22Rv1 (cell line): ENCODE data around the gene GHRH.

Source experiments
- H3K27ac ChIP-seq: fragments of 450-650 bp; 2 replicates; pipeline ENCODE4 v1.5.1; 2017
- CTCF ChIP-seq: fragments of 450-650 bp; IDR thresholded peaks from 2 replicates; pipeline ENCODE4 v1.5.1; 2017; ENCODE audit warnings: mild to moderate bottlenecking
- ZFX ChIP-seq: fragments of 450-650 bp; IDR thresholded peaks from 2 replicates; pipeline ENCODE4 v1.6.1; 2017; ENCODE audit warnings: antibody characterized with exemption, borderline replicate concordance

GHRH gene

GRCh38 chr20:37243937-37244571 lies 17.6 kb downstream of the GHRH start:
- TF ChIP-seq CTCF (no peak), ZFX (no peak)
- no peak overlapping the region for H3K27ac ChIP-seq

- TF ChIP-seq ZFX (no peak), CTCF (no peak)
- H3K27ac ChIP-seq: no peak overlapping the region
Observed at GRCh38 chr20:37243076-37243936, 18.3 kb downstream of the GHRH start.

- TF ChIP-seq ZFX: no peak
- TF ChIP-seq CTCF: no peak
- no peak overlapping the region for H3K27ac ChIP-seq
Observed at GRCh38 chr20:37242503-37242902, 19.1 kb downstream of the GHRH start.

- H3K27ac ChIP-seq: no peak overlapping the region
- TF ChIP-seq ZFX: no peak
- no peak for TF ChIP-seq CTCF
Observed at GRCh38 chr20:37240337-37241067, 21.1 kb downstream of the GHRH start.

GRCh38 chr20:37238935-37239451 lies 22.6 kb downstream of the GHRH start:
- peak overlapping the region; percentile 5; the same call in 1 of the 2 replicates for H3K27ac ChIP-seq
- TF ChIP-seq CTCF (no peak), ZFX (no peak)

- H3K27ac ChIP-seq: no peak overlapping the region; the same call in 1 of the 2 replicates
- no peak for TF ChIP-seq CTCF
Observed at GRCh38 chr20:37238426-37238825, 23.2 kb downstream of the GHRH start.
